Stomach (tissue), 4 donors: ENCODE results near the gene MRPL14.

Experiments
- POLR2A ChIP-seq, 4 donors: fragments of 450-650 bp; IDR thresholded peaks; one replicate each; pipeline ENCODE4 v1.6.1; 2016; ENCODE audit warnings: antibody characterized with exemption in 4 of 4, control low read depth in 2 of 4, mild to moderate bottlenecking in 1 of 4, moderate library complexity in 1 of 4
- POLR2AphosphoS5 ChIP-seq, 3 donors: sonication (generic); formaldehyde crosslinking; IDR thresholded peaks; one replicate each; pipeline ENCODE4 v1.6.1; 2016; ENCODE audit warnings: antibody characterized with exemption in 3 of 3
- TF ChIP-seq, protein P1 (sequence below), 7 experiments: fragments of 450-650 bp in 4 of 7; fragments of 200-600 bp in 3 of 7; sonication (generic) in 3 of 7; IDR thresholded peaks; one replicate each; pipeline ENCODE4 v1.5.1; 2016 to 2019; ENCODE audit warnings: antibody characterized with exemption in 7 of 7, control low read depth in 2 of 7, mild to moderate bottlenecking in 1 of 7

DNA sequence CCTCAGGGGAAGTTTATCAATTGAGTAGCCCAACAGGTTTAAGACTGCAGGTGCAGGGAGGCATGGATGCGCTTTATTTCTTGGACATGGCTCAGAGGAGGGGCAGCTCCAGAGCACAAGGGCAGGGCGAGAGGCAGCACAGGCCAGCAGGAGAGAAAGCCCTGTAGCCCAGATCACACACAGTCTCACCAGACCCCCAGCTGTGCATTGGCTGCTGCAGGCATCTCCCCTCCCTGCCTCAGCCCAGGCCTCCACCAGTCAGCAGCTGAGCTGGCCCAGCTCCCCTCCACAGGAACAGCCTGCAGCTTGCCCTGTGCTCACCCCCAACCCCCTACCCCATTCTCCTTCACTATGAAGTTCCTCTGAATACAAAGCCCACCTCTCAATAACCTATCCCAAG, 24.7 kb downstream of the MRPL14 start:
- TF ChIP-seq, protein P1, sequence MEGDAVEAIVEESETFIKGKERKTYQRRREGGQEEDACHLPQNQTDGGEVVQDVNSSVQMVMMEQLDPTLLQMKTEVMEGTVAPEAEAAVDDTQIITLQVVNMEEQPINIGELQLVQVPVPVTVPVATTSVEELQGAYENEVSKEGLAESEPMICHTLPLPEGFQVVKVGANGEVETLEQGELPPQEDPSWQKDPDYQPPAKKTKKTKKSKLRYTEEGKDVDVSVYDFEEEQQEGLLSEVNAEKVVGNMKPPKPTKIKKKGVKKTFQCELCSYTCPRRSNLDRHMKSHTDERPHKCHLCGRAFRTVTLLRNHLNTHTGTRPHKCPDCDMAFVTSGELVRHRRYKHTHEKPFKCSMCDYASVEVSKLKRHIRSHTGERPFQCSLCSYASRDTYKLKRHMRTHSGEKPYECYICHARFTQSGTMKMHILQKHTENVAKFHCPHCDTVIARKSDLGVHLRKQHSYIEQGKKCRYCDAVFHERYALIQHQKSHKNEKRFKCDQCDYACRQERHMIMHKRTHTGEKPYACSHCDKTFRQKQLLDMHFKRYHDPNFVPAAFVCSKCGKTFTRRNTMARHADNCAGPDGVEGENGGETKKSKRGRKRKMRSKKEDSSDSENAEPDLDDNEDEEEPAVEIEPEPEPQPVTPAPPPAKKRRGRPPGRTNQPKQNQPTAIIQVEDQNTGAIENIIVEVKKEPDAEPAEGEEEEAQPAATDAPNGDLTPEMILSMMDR (IDR thresholded peaks at IDR 0.05) = no peak
- TF ChIP-seq POLR2A (IDR thresholded peaks at IDR 0.05) (no peak), POLR2AphosphoS5 (IDR thresholded peaks at IDR 0.05) (no peak)
